H1 (cell line): ENCODE data around the gene FLT4. TPM values are rescaled to one million over a fixed set of nuclear protein-coding genes. Genes with fewer than 3 reads are reported as not detected.

Source experiments
- CTCF ChIA-PET: fragments of 300-600 bp; sonication (Branson Sonifier 250); formaldehyde crosslinking; loops from one replicate; lab custom pipeline; 2021; ENCODE audit not compliant: partially characterized antibody; lab: Charles Lee
- POLR2A ChIA-PET: fragments of 300-600 bp; sonication (Branson Sonifier 250); formaldehyde crosslinking; loops from one replicate; lab custom pipeline; 2021; ENCODE audit warnings: inconsistent platforms; ENCODE audit not compliant: partially characterized antibody; lab: Charles Lee
- DNase-seq, 2 experiments: peaks; one replicate each; pipeline versions ENCODE4 v3.0.0 to v3.0.0-alpha.2; 2010 to 2022; ENCODE audit warnings: low spot score in 2 of 2, low read depth in 1 of 2, mixed read lengths in 1 of 2
- FAIRE-seq: peaks from 2 replicates; lab custom pipeline; 2011; peaks lifted over from hg19 to GRCh38; lab: Jason Lieb, UNC
- H2AFZ ChIP-seq: 2 replicates; pipeline ENCODE4 v1.8.1; 2012; ENCODE audit warnings: low read length, inconsistent platforms
- H2AK5ac ChIP-seq: 2 replicates; pipeline ENCODE4 v1.6.1; 2013; ENCODE audit warnings: low read depth, low read length
- H2BK120ac ChIP-seq: replicated peaks from 2 replicates; pipeline ENCODE3; 2013; ENCODE audit warnings: low read depth, low read length, inconsistent platforms
- H2BK12ac ChIP-seq: 2 replicates; pipeline ENCODE4 v1.6.1; 2013; ENCODE audit warnings: low read depth, low read length
- H2BK15ac ChIP-seq: 2 replicates; pipeline ENCODE4 v1.6.1; 2013; ENCODE audit warnings: low read length
- H2BK20ac ChIP-seq: 2 replicates; pipeline ENCODE4 v1.6.1; 2013; ENCODE audit warnings: low read length
- H2BK5ac ChIP-seq: 2 replicates; pipeline ENCODE4 v1.6.1; 2013; ENCODE audit warnings: low read depth, low read length
- H3K14ac ChIP-seq: 2 replicates; pipeline ENCODE4 v1.6.1; 2013; ENCODE audit warnings: inconsistent platforms; ENCODE audit not compliant: insufficient read length
- H3K18ac ChIP-seq: 2 replicates; pipeline ENCODE4 v1.6.1; 2013; ENCODE audit warnings: low read length; ENCODE audit errors: extremely low read depth
- H3K23ac ChIP-seq: 2 replicates; pipeline ENCODE4 v1.6.1; 2013; ENCODE audit warnings: inconsistent platforms; ENCODE audit not compliant: insufficient read length
- H3K23me2 ChIP-seq: 2 replicates; pipeline ENCODE4 v1.6.1; 2013; ENCODE audit warnings: low read depth, low read length
- H3K27ac ChIP-seq: 2 replicates; pipeline ENCODE4 v1.6.1; 2011; ENCODE audit warnings: low read depth, low read length, inconsistent platforms
- H3K27me3 ChIP-seq, 4 experiments: replicated peaks in 1 of 4; 1 replicate in 1 of 4; 2 replicates in 3 of 4; pipeline versions ENCODE4 v1.6.1 to v1.8.1; 2011 to 2013; ENCODE audit warnings: low read length in 3 of 4, mild to moderate bottlenecking in 3 of 4, inconsistent platforms in 2 of 4, mixed read lengths in 2 of 4, moderate library complexity in 1 of 4; ENCODE audit not compliant: control insufficient read depth in 3 of 4, insufficient read depth in 3 of 4; ENCODE audit errors: extremely low read depth in 1 of 4
- H3K36me3 ChIP-seq, 4 experiments: 2 replicates each; pipeline versions ENCODE4 v1.6.1 to v1.8.1; 2011 to 2013; ENCODE audit warnings: mild to moderate bottlenecking in 4 of 4, low read length in 3 of 4, moderate library complexity in 2 of 4, control low read depth in 1 of 4, inconsistent platforms in 1 of 4; ENCODE audit not compliant: insufficient read depth in 4 of 4, control insufficient read depth in 2 of 4
- H3K4ac ChIP-seq: replicated peaks from 2 replicates; pipeline ENCODE3; 2013; ENCODE audit warnings: low read length, low read depth, mixed read lengths, inconsistent platforms; ENCODE audit not compliant: insufficient read length
- H3K4me1 ChIP-seq, 4 experiments: replicated peaks in 1 of 4; 1 replicate in 1 of 4; 2 replicates in 3 of 4; pipeline versions ENCODE4 v1.6.1 to v1.8.1; 2011 to 2013; ENCODE audit warnings: low read length in 3 of 4, inconsistent platforms in 2 of 4, mixed read lengths in 1 of 4; ENCODE audit not compliant: insufficient read depth in 4 of 4, control insufficient read depth in 3 of 4
- H3K4me2 ChIP-seq, 2 experiments: 2 replicates each; pipeline versions ENCODE4 v1.6.1 to v1.8.1; 2011 to 2013; ENCODE audit warnings: low read depth in 2 of 2, low read length in 2 of 2, control low read depth in 1 of 2, inconsistent platforms in 1 of 2, mild to moderate bottlenecking in 1 of 2; ENCODE audit not compliant: insufficient read depth in 1 of 2
- H3K4me3 ChIP-seq, 4 experiments: fragments of 200-600, 300-600 bp in 1 of 4; sonication (generic), shearing (Covaris generic), sonication (Bioruptor Twin) in 1 of 4; 2 replicates each; pipeline versions ENCODE4 v1.5.1 to v1.8.1; 2011 to 2016; ENCODE audit warnings: low read length in 4 of 4, low read depth in 3 of 4, control low read depth in 2 of 4, inconsistent platforms in 2 of 4, mild to moderate bottlenecking in 2 of 4, mixed read lengths in 1 of 4, moderate library complexity in 1 of 4; ENCODE audit not compliant: insufficient read depth in 2 of 4; ENCODE audit errors: extremely low read depth in 1 of 4
- H3K56ac ChIP-seq: replicated peaks from 2 replicates; pipeline ENCODE3; 2013; ENCODE audit warnings: low read depth, mild to moderate bottlenecking, mixed read lengths, low read length, inconsistent platforms; ENCODE audit not compliant: insufficient read length
- H3K79me1 ChIP-seq: 2 replicates; pipeline ENCODE4 v1.6.1; 2013; ENCODE audit warnings: low read depth, low read length, control low read depth
- H3K79me2 ChIP-seq, 2 experiments: 2 replicates each; pipeline versions ENCODE4 v1.6.1 to v1.8.1; 2012 to 2013; ENCODE audit warnings: low read length in 2 of 2, mild to moderate bottlenecking in 2 of 2, inconsistent platforms in 1 of 2; ENCODE audit not compliant: insufficient read depth in 2 of 2, control insufficient read depth in 1 of 2
- H3K9ac ChIP-seq, 4 experiments: replicated peaks in 1 of 4; 1 replicate in 1 of 4; 2 replicates in 3 of 4; pipeline versions ENCODE4 v1.6.1 to v1.8.1; 2011 to 2013; ENCODE audit warnings: low read depth in 3 of 4, low read length in 3 of 4, control low read depth in 2 of 4, mild to moderate bottlenecking in 2 of 4, moderate library complexity in 2 of 4, inconsistent platforms in 1 of 4; ENCODE audit errors: extremely low read depth in 1 of 4
- H3K9me3 ChIP-seq, 2 experiments: 2 replicates each; pipeline versions ENCODE4 v1.6.1 to v1.8.1; 2012 to 2013; ENCODE audit warnings: mild to moderate bottlenecking in 2 of 2, moderate library complexity in 2 of 2, control low read depth in 1 of 2, inconsistent platforms in 1 of 2, low read depth in 1 of 2, low read length in 1 of 2, mixed read lengths in 1 of 2; ENCODE audit not compliant: insufficient read depth in 2 of 2
- H4K20me1 ChIP-seq, 2 experiments: replicated peaks in 1 of 2; 2 replicates each; pipeline versions ENCODE3 to v1.8.1; 2011 to 2013; ENCODE audit warnings: inconsistent platforms in 2 of 2, low read length in 2 of 2, mild to moderate bottlenecking in 1 of 2; ENCODE audit not compliant: insufficient read depth in 2 of 2, control insufficient read depth in 1 of 2
- H4K5ac ChIP-seq: 2 replicates; pipeline ENCODE4 v1.6.1; 2013; ENCODE audit warnings: low read length, low read depth, mixed read lengths, inconsistent platforms; ENCODE audit not compliant: insufficient read length
- H4K8ac ChIP-seq: 2 replicates; pipeline ENCODE4 v1.8.0; 2013; ENCODE audit warnings: mild to moderate bottlenecking, moderate library complexity, low read length, inconsistent platforms; ENCODE audit not compliant: insufficient read depth; ENCODE audit errors: extremely low read depth
- H4K91ac ChIP-seq: replicated peaks from 2 replicates; pipeline ENCODE3; 2013; ENCODE audit warnings: low read length, mixed read lengths, inconsistent platforms; ENCODE audit not compliant: insufficient read length
- CBX8 ChIP-seq: fragments of 300-800, 300-1000 bp; sonication (generic); IDR thresholded peaks from 2 replicates; pipeline ENCODE4 v1.7.1; 2016; ENCODE audit warnings: low read depth, low read length, borderline replicate concordance
- CTCF ChIP-seq, 3 experiments: IDR thresholded peaks; 1 replicate in 2 of 3; 2 replicates in 1 of 3; pipeline versions ENCODE4 v1.5.1 to v1.6.1; 2011; ENCODE audit warnings: low read length in 3 of 3, mild to moderate bottlenecking in 3 of 3, inconsistent platforms in 2 of 3, low read depth in 1 of 3, moderate library complexity in 1 of 3; ENCODE audit not compliant: insufficient read depth in 1 of 3; ENCODE audit errors: control extremely low read depth in 1 of 3
- HDAC2 ChIP-seq, 2 experiments: fragments of 300-600 bp in 1 of 2; sonication (generic) in 1 of 2; IDR thresholded peaks; 2 replicates each; pipeline ENCODE4 v1.6.1; 2011 to 2012; ENCODE audit warnings: low read depth in 2 of 2, low read length in 2 of 2, mild to moderate bottlenecking in 2 of 2, moderate library complexity in 2 of 2, borderline replicate concordance in 1 of 2, inconsistent platforms in 1 of 2
- KDM1A ChIP-seq: fragments of 200-600, 300-600 bp; sonication (generic); IDR thresholded peaks from 2 replicates; pipeline ENCODE4 v1.7.1; 2016; ENCODE audit warnings: mild to moderate bottlenecking, low read length, borderline replicate concordance
- MAX ChIP-seq: IDR thresholded peaks from 2 replicates; pipeline ENCODE4 v1.6.1; 2012; ENCODE audit warnings: inconsistent platforms
- NANOG ChIP-seq: IDR thresholded peaks from 2 replicates; pipeline ENCODE4 v1.6.1; 2011; ENCODE audit warnings: low read length, low read depth, mild to moderate bottlenecking, inconsistent platforms; ENCODE audit not compliant: insufficient read depth, poor library complexity, severe bottlenecking
- PHF8 ChIP-seq: fragments of 200-600 bp; sonication (generic); conservative IDR thresholded peaks from 2 replicates; pipeline ENCODE4 v1.7.1; 2012; ENCODE audit warnings: low read depth, mild to moderate bottlenecking, inconsistent platforms, low read length, moderate library complexity
- RBBP5 ChIP-seq: IDR thresholded peaks from 2 replicates; pipeline ENCODE4 v1.7.1; 2012; ENCODE audit warnings: low read depth, mild to moderate bottlenecking, inconsistent platforms, low read length, moderate library complexity, borderline replicate concordance
- SIN3A ChIP-seq, 2 experiments: IDR thresholded peaks in 1 of 2; conservative IDR thresholded peaks in 1 of 2; 2 replicates each; pipeline ENCODE4 v1.6.1; 2011 to 2012; ENCODE audit warnings: low read length in 2 of 2, improper control_type of control experiment in 1 of 2, low read depth in 1 of 2, mild to moderate bottlenecking in 1 of 2
- SP4 ChIP-seq: IDR thresholded peaks from 2 replicates; pipeline ENCODE4 v1.6.1; 2012; ENCODE audit warnings: low read length, inconsistent platforms
- TCF12 ChIP-seq: IDR thresholded peaks from 2 replicates; pipeline ENCODE4 v1.6.1; 2011; ENCODE audit warnings: low read depth, mild to moderate bottlenecking, low read length
- WGBS, 2 experiments: shearing (Covaris generic) in 1 of 2; methylation state at CpG; one replicate each; pipeline versions ENCODE4 v1.1.6 to v1.1.7; 2013 to 2015; ENCODE audit warnings: low lambda C conversion rate in 2 of 2, mixed read lengths in 2 of 2, inconsistent platforms in 1 of 2, low coverage in 1 of 2, missing lambda C conversion rate in 1 of 2; ENCODE audit not compliant: insufficient replicate concordance in 2 of 2, insufficient coverage in 1 of 2, insufficient read length in 1 of 2; ENCODE audit errors: extremely low coverage in 1 of 2, missing lambda C conversion rate in 1 of 2; 5-methylcytosine and 5-hydroxymethylcytosine counted together
- polyA plus RNA-seq, 7 experiments: library from polyadenylated mRNA; depleted of rRNA in 3 of 7; stranded (reverse) in 5 of 7; unstranded in 2 of 7; fragments of >200 nt in 5 of 7; fragments of 200-250 nt in 2 of 7; gene quantifications; 1 replicate in 5 of 7; 2 replicates in 1 of 7; 4 replicates in 1 of 7; pipeline versions ENCODE4 v1.2.1 to v1.2.3, GENCODE V29; 2011 to 2013; ENCODE audit warnings: missing spikeins in 2 of 7, mixed read lengths in 2 of 7
- total RNA-seq: library from RNA; stranded (reverse); fragmentation: NEBNext Ultra II Directional; extraction: Animal tissue kit (Norgen Biotek cat#: 25700); gene quantifications from 2 replicates; pipeline ENCODE4 v1.2.1, GENCODE V29; 2021

The FLT4 gene
- total and polyA plus RNA-seq, 2 of the 8 experiments (the other 6 are each of a cell fraction or from before 2014, with no cell fraction given), result 6.5 to 7.7 TPM

- Histone ChIP-seq H4K91ac (no peak overlapping the region), H2BK15ac (no peak overlapping the region), H3K79me1 (no peaks in the 10 kb centered on the region), H3K4me2 (no peak overlapping the region), H4K20me1 (no peaks in the 10 kb centered on the region), H3K9me3 (no peaks in the 10 kb centered on the region), H4K8ac (no peak overlapping the region), H3K27me3 (no peaks in the 10 kb centered on the region), H3K36me3 (no peaks in the 10 kb centered on the region), H2BK12ac (no peak overlapping the region), H4K5ac (no peak overlapping the region), H3K4ac (no peak overlapping the region), H3K14ac (no peak overlapping the region), H3K9ac (no peak overlapping the region), H3K79me2 (no peaks in the 10 kb centered on the region), H2AFZ (no peak overlapping the region), H3K56ac (no peak overlapping the region), H2AK5ac (no peak overlapping the region), H3K23me2 (no peaks in the 10 kb centered on the region), H2BK120ac (no peak overlapping the region), H2BK5ac (no peak overlapping the region), H3K4me3 (no peak overlapping the region), H3K4me1 (no peaks in the 10 kb centered on the region), H2BK20ac (no peak overlapping the region), H3K23ac (no peak overlapping the region), H3K18ac (no peak overlapping the region), H3K27ac (no peak overlapping the region)
- 100% methylated on average over 1 of the region's 1 CpG; no CpG with 5 or more reads in 1 of the 2 experiments for WGBS, 2 experiments
- no peak for DNase-seq
- CTCF ChIA-PET, result no interaction called here
- no peak for FAIRE-seq
- POLR2A ChIA-PET, result no interaction called here
- TF ChIP-seq CTCF (IDR thresholded peaks at IDR 0.05; ENCODE audit: control extremely low read depth in 1 of 3, insufficient read depth in 1 of 3, low read depth in 1 of 3, low read length in 3 of 3) (no peak), KDM1A (no peak), MAX (no peak), HDAC2 (IDR thresholded peaks at IDR 0.05; ENCODE audit: borderline replicate concordance in 1 of 2, low read depth in 2 of 2, low read length in 2 of 2) (no peak), RBBP5 (no peak), SIN3A (conservative IDR thresholded peaks at IDR 0.05 in 1 of 2, IDR thresholded peaks at IDR 0.05 in 1 of 2; ENCODE audit: low read depth in 1 of 2, low read length in 2 of 2) (no peak), PHF8 (no peak), CBX8 (no peak), TCF12 (no peak), SP4 (no peak), NANOG (no peak)
Measured at GRCh38 chr5:180696116-180696515, 46.7 kb upstream of the FLT4 start.
